Osteocyte (in vitro differentiated cells): ENCODE measurements around the gene PCNP. TPM values are rescaled to one million over a fixed set of nuclear protein-coding genes. Genes with fewer than 3 reads are reported as not detected.

Experiments used
- DNase-seq: peaks from one replicate; pipeline ENCODE4 v3.0.0; 2021; ENCODE audit warnings: mixed read lengths; ENCODE audit not compliant: unreplicated experiment; ENCODE audit errors: extremely low spot score
- H3K27ac Mint-ChIP-seq: one replicate; pipeline ENCODE4 v1.8.0; 2021; ENCODE audit warnings: mild to moderate bottlenecking, mixed read lengths; ENCODE audit not compliant: unreplicated experiment
- H3K27me3 Mint-ChIP-seq: one replicate; pipeline ENCODE4 v1.8.0; 2021; ENCODE audit warnings: mixed read lengths; ENCODE audit not compliant: unreplicated experiment
- H3K36me3 Mint-ChIP-seq: one replicate; pipeline ENCODE4 v1.8.0; 2021; ENCODE audit warnings: mixed read lengths; ENCODE audit not compliant: unreplicated experiment
- H3K4me1 Mint-ChIP-seq: one replicate; pipeline ENCODE4 v1.8.0; 2021; ENCODE audit warnings: mixed read lengths; ENCODE audit not compliant: unreplicated experiment
- H3K4me3 Mint-ChIP-seq: one replicate; pipeline ENCODE4 v1.8.0; 2021; ENCODE audit warnings: mild to moderate bottlenecking, moderate library complexity, mixed read lengths; ENCODE audit not compliant: unreplicated experiment
- H3K9me3 Mint-ChIP-seq: one replicate; pipeline ENCODE4 v1.8.0; 2021; ENCODE audit warnings: mixed read lengths; ENCODE audit not compliant: unreplicated experiment
- CTCF ChIP-seq: fragments of 200-600 bp; sonication (generic); IDR thresholded peaks from 2 replicates; pipeline ENCODE4 v1.5.0; 2021; ENCODE audit warnings: antibody characterized with exemption, mild to moderate bottlenecking, moderate library complexity
- total RNA-seq: library from RNA; stranded (reverse); gene quantifications from 2 replicates; pipeline ENCODE4 v1.2.1, GENCODE V29; 2021

PCNP gene
- total RNA-seq, 1 donor from 2014 or later = 139 TPM

GRCh38 chr3:101530686-101531047, 43.3 kb upstream of the PCNP start:
- no peak for TF ChIP-seq CTCF
- DNase-seq = no peak
- Mint-ChIP-seq H3K27ac (no peak overlapping the region), H3K4me3 (no peak overlapping the region), H3K36me3 (no peaks in the 10 kb centered on the region), H3K9me3 (no peaks in the 10 kb centered on the region), H3K27me3 (peaks cover 11% of the 10 kb centered on the region), H3K4me1 (no peaks in the 10 kb centered on the region)

DNA sequence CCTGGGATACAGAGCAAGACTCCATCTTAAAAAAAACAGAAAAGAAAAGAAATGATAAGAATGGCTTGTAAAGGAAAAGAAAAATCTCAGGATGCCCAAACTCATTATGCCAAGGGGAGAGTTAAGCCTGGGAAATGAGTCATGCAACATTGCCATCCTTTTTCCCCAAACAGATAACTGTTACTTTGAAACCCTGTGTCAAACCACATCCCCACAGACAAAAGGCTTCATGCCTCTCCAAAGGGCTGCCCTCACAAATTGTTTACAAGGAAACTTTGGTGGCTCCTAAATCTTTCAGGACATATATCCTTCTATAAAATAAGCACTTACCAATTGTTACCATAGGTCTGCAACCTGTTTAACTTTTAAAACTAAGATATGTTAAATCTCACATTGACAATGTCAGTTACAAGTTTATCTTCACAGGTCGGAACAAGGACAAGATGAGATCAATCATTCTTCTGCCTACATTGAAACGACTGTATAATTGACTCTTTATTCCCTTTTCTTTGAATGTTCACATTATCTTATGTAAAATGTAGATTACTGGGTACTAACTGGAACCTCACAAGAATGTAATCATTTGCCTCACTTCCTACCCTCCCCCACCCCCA, 42.4 kb upstream of the PCNP start:
- H3K4me1 Mint-ChIP-seq = no peaks in the 10 kb centered on the region
- no peak for TF ChIP-seq CTCF
- no peaks in the 10 kb centered on the region for H3K36me3 Mint-ChIP-seq
- peaks cover 18% of the 10 kb centered on the region for H3K27me3 Mint-ChIP-seq
- no peaks in the 10 kb centered on the region for H3K9me3 Mint-ChIP-seq
- H3K4me3 Mint-ChIP-seq = no peak overlapping the region
- H3K27ac Mint-ChIP-seq = no peak overlapping the region
- no peak for DNase-seq

GRCh38 chr3:101532783-101533602, 41.0 kb upstream of the PCNP start:
- TF ChIP-seq CTCF = no peak
- Mint-ChIP-seq H3K4me1 (no peaks in the 10 kb centered on the region), H3K9me3 (no peaks in the 10 kb centered on the region), H3K4me3 (no peak overlapping the region), H3K27ac (no peak overlapping the region), H3K36me3 (no peaks in the 10 kb centered on the region), H3K27me3 (peaks cover 32% of the 10 kb centered on the region)
- no peak for DNase-seq

DNA sequence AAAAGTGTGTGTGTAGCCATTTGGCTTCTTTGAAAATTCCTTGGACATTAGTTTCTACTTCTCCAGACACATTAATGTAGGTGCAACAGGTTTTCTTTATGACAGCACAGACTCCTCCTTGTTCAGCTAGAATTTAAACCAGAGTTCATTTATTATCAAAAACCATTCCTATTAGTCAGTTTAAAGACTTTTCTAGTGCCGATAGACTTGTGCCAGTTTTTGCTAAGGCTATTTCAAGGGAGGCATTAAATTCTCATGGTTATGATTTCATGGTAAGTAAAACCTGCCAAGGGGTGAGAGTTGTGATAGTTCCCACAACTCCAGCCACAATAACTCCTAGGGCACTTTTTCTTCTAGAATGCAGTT, 40.4 kb upstream of the PCNP start:
- Mint-ChIP-seq H3K4me3 (no peak overlapping the region), H3K9me3 (peaks cover under 1% of the 10 kb centered on the region), H3K27ac (no peak overlapping the region), H3K36me3 (no peaks in the 10 kb centered on the region), H3K4me1 (no peaks in the 10 kb centered on the region), H3K27me3 (peaks cover 38% of the 10 kb centered on the region)
- TF ChIP-seq CTCF = no peak
- no peak for DNase-seq

- Mint-ChIP-seq H3K36me3 (no peaks in the 10 kb centered on the region), H3K9me3 (peaks cover 6% of the 10 kb centered on the region), H3K27ac (no peak overlapping the region), H3K27me3 (peaks cover 50% of the 10 kb centered on the region), H3K4me3 (no peak overlapping the region), H3K4me1 (no peaks in the 10 kb centered on the region)
- no peak for TF ChIP-seq CTCF
- no peak for DNase-seq
Observed at GRCh38 chr3:101535221-101535620, 38.8 kb upstream of the PCNP start.
